ENCODE measurements around the gene ABCA1.

- TF ChIP-seq CTCF (conservative IDR thresholded peaks at IDR 0.05) (no peak), ZFX (IDR thresholded peaks at IDR 0.05) (no peak)
These were observed 181.7 kb downstream of the ABCA1 start for GRCh38 chr9:104746285-104746684.

Measured in C4-2B (cell line).